ENCODE measurements around the gene TMSB10. TPM values are rescaled to one million over a fixed set of nuclear protein-coding genes. Genes with fewer than 3 reads are reported as not detected.

The TMSB10 gene
- total and polyA plus RNA-seq, 2 experiments from 2014 or later = 834 to 2,942 TPM

GRCh38 chr2:84931384-84931821 is 25.9 kb downstream of the TMSB10 start:
- Mint-ChIP-seq H3K4me3 (no peak overlapping the region), H3K36me3 (ENCODE audit: low read depth) (no peaks in the 10 kb centered on the region), H3K27ac (no peak overlapping the region), H3K27me3 (ENCODE audit: insufficient read depth, low read depth, poor library complexity) (peaks cover 8% of the 10 kb centered on the region), H3K9me3 (no peaks in the 10 kb centered on the region; the same call in 2 of the 3 replicates), H3K4me1 (peaks cover 11% of the 10 kb centered on the region)
- peaks cover 3% of the 10 kb centered on the region; the same call in 1 of the 2 replicates for H3K27me3 ChIP-seq (ENCODE audit: insufficient read depth)
- no peak overlapping the region for H3K4me2 ChIP-seq
- H3K79me2 ChIP-seq (replicated peaks; ENCODE audit: insufficient read depth) = no peaks in the 10 kb centered on the region
- no peak for TF ChIP-seq ZNF331 (CRISPR knock-in tag; IDR thresholded peaks at IDR 0.05; ENCODE audit: low read depth)
- no peak for TF ChIP-seq ZNF462 (CRISPR knock-in tag; IDR thresholded peaks at IDR 0.05)
- no peak for TF ChIP-seq JUNB (IDR thresholded peaks at IDR 0.05; ENCODE audit: unreplicated experiment)
- no peak for TF ChIP-seq CTCF (conservative IDR thresholded peaks at IDR 0.05; ENCODE audit: low read depth in 2 of 2)
- no peak for TF ChIP-seq STAT1 (IDR thresholded peaks at IDR 0.05; ENCODE audit: unreplicated experiment)
- TF ChIP-seq ZNF114 (CRISPR knock-in tag; IDR thresholded peaks at IDR 0.05) = no peak
- TF ChIP-seq NANOG (IDR thresholded peaks at IDR 0.05; ENCODE audit: borderline replicate concordance) = no peak
- no peak for TF ChIP-seq ETS1 (IDR thresholded peaks at IDR 0.05)
- TF ChIP-seq POLR2AphosphoS5 (IDR thresholded peaks at IDR 0.05; ENCODE audit: low read depth) = no peak
- TF ChIP-seq REST (IDR thresholded peaks at IDR 0.05; ENCODE audit: unreplicated experiment) = no peak
- TF ChIP-seq CREB1 (CRISPR knock-in tag; IDR thresholded peaks at IDR 0.05; ENCODE audit: low read depth) = no peak
- no peak for TF ChIP-seq EZH2phosphoT487 (IDR thresholded peaks at IDR 0.05; ENCODE audit: unreplicated experiment)
- TF ChIP-seq EZH2 (IDR thresholded peaks at IDR 0.05; ENCODE audit: low read depth, unreplicated experiment) = no peak
- H3K9me2 ChIP-seq (ENCODE audit: insufficient read depth) = no peaks in the 10 kb centered on the region
- no peak for ATAC-seq
- DNase-seq (ENCODE audit: low spot score) = no peak
- no peak overlapping the region for H3K27ac ChIP-seq (ENCODE audit: low read depth)
- peaks cover 3% of the 10 kb centered on the region; the same call in 1 of the 2 replicates for H3K4me1 ChIP-seq (ENCODE audit: insufficient read depth)
- H2AFZ ChIP-seq = no peak overlapping the region
- no peaks in the 10 kb centered on the region for H4K20me1 ChIP-seq (replicated peaks; ENCODE audit: insufficient read depth)
- peaks cover 4% of the 10 kb centered on the region; the same call in 1 of the 2 replicates for H3F3A ChIP-seq (replicated peaks; ENCODE audit: low read depth)
- H3K36me3 ChIP-seq (ENCODE audit: insufficient read depth) = no peaks in the 10 kb centered on the region
- no peak overlapping the region for H3K4me3 ChIP-seq

Data from GM23338 (cell line).